PC-3 (cell line): Measurements from ENCODE around the gene HADHB. TPM values are rescaled to one million over a fixed set of nuclear protein-coding genes. Genes with fewer than 3 reads are reported as not detected.
"Not testable (repeated sequence)": the region's sequence is repeated elsewhere in the genome, so short reads cannot be mapped to it uniquely, and the experiment has no call there.

ENCODE experiments used
- ATAC-seq: fragments of 200-7000 bp; cut with Tn5 transposase; 2 replicates; pipeline ENCODE4 v1.9.1; 2020; ENCODE audit warnings: mild to moderate bottlenecking, moderate library complexity
- BruUV-seq: library from RNA; stranded (reverse); fragments of 400-500 nt; replicated peaks from 2 replicates; lab custom pipeline; 2021; lab: Mats Ljungman, UMichigan
- CTCF ChIA-PET: fragments of 300-600 bp; sonication (Branson Sonifier 250); formaldehyde crosslinking; loops from one replicate; lab custom pipeline; 2022; ENCODE audit warnings: antibody characterized with exemption; lab: Charles Lee
- POLR2A ChIA-PET: fragments of 300-600 bp; sonication (Branson Sonifier 250); formaldehyde crosslinking; loops from one replicate; lab custom pipeline; 2022; ENCODE audit warnings: antibody characterized with exemption; ENCODE audit not compliant: unreplicated experiment; lab: Charles Lee
- DNase-seq: peaks from one replicate; pipeline ENCODE4 v3.0.0-alpha.2; 2015
- H2AFZ ChIP-seq: fragments of 300-600 bp; sonication (generic); 2 replicates; pipeline ENCODE4 v1.6.0; 2016; ENCODE audit warnings: antibody characterized with exemption, low read length
- H3F3A ChIP-seq: fragments of 300-600 bp; sonication (generic); one replicate; pipeline ENCODE4 v1.6.0; 2017; ENCODE audit warnings: antibody characterized with exemption, low read length, control low read depth, mild to moderate bottlenecking; ENCODE audit not compliant: unreplicated experiment
- H3K27ac ChIP-seq: fragments of 300-600 bp; sonication (generic); 2 replicates; pipeline ENCODE4 v1.5.1; 2016; ENCODE audit warnings: mild to moderate bottlenecking, low read length
- H3K27me3 ChIP-seq: fragments of 300-600 bp; sonication (generic); 2 replicates; pipeline ENCODE4 v1.6.1; 2016; ENCODE audit warnings: low read length, mixed read lengths
- H3K36me3 ChIP-seq: fragments of 300-600 bp; sonication (generic); 2 replicates; pipeline ENCODE4 v1.6.1; 2016; ENCODE audit warnings: low read depth, mixed run types, low read length, mixed read lengths
- H3K4me1 ChIP-seq: fragments of 300-600 bp; sonication (generic); 2 replicates; pipeline ENCODE4 v1.5.1; 2016; ENCODE audit warnings: low read length; ENCODE audit not compliant: insufficient read depth
- H3K4me2 ChIP-seq: fragments of 300-600 bp; sonication (generic); 2 replicates; pipeline ENCODE4 v1.6.0; 2016; ENCODE audit warnings: low read length
- H3K4me3 ChIP-seq: fragments of 300-600 bp; sonication (generic); 2 replicates; pipeline ENCODE4 v1.5.1; 2016; ENCODE audit warnings: mild to moderate bottlenecking, low read length, mixed read lengths
- H3K79me2 ChIP-seq: fragments of 300-600 bp; sonication (generic); 2 replicates; pipeline ENCODE4 v1.6.1; 2017; ENCODE audit warnings: low read length, mixed read lengths
- H3K9ac ChIP-seq: fragments of 300-600 bp; sonication (generic); 2 replicates; pipeline ENCODE4 v1.6.0; 2016; ENCODE audit warnings: mild to moderate bottlenecking, low read length
- H3K9me2 ChIP-seq: fragments of 300-600 bp; sonication (generic); replicated peaks from 2 replicates; pipeline ENCODE4 v1.6.1; 2016; ENCODE audit warnings: mixed run types, low read length, mixed read lengths
- H3K9me3 ChIP-seq: fragments of 300-600 bp; sonication (generic); 2 replicates; pipeline ENCODE4 v1.6.1; 2016; ENCODE audit warnings: low read length, mixed read lengths
- H4K20me1 ChIP-seq: fragments of 300-600 bp; sonication (generic); 2 replicates; pipeline ENCODE4 v1.6.1; 2016; ENCODE audit warnings: low read length, mixed read lengths
- EZH2 ChIP-seq: fragments of 300-600 bp; sonication (generic); IDR thresholded peaks from one replicate; pipeline ENCODE4 v1.6.1; 2017; ENCODE audit warnings: antibody characterized with exemption, mild to moderate bottlenecking, low read length; ENCODE audit not compliant: unreplicated experiment
- EZH2phosphoT487 ChIP-seq: fragments of 300-600 bp; sonication (generic); IDR thresholded peaks from 2 replicates; pipeline ENCODE4 v1.6.1; 2018; ENCODE audit warnings: mild to moderate bottlenecking, antibody characterized with exemption, low read length, borderline replicate concordance
- intact Hi-C: fragments of 100-400 bp; cut with micrococcal nuclease; formaldehyde crosslinking; loops from 2 replicates; pipeline ENCODE4 v1.9.0; 2023
- total RNA-seq: library from RNA; depleted of rRNA; stranded (reverse); fragments of >200 nt; gene quantifications from 2 replicates; pipeline ENCODE4 v1.2.3, GENCODE V29; 2014
- TF ChIP-seq, protein P1 (sequence below): fragments of 300-600 bp; sonication (generic); conservative IDR thresholded peaks from 2 replicates; pipeline ENCODE4 v1.5.1; 2017; ENCODE audit warnings: antibody characterized with exemption, low read depth, mild to moderate bottlenecking, low read length

HADHB gene
- total RNA-seq, 1 experiment from 2014 or later: 72.3 TPM

DNA sequence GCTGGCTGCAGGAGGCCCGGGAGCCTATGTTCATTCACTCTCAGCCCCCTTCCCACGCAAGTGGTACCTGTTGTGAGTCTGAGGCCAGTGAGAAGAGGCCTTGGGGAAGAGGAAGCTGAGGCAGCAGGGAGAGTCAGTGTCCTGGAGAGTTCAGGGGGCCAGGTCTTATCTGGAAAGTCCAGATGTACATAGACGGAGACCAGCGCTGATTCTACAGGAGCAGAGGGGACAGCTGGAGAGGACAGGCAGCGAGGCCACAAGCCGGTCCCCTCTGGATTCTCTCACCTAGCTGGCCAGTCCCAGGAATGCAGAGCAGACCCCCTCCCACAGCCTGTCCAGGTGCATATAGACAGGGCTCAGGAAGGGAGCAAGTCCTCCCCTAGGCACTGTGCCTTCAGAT is 72.1 kb downstream of the HADHB start:
- no peaks in the 10 kb centered on the region for H3K9me2 ChIP-seq
- H3K27ac ChIP-seq: no peak overlapping the region
- H3K9me3 ChIP-seq: no peaks in the 10 kb centered on the region
- no peaks in the 10 kb centered on the region for H3K4me1 ChIP-seq
- no peaks in the 10 kb centered on the region for H3K79me2 ChIP-seq
- intact Hi-C loops: no loop called here
- no peak overlapping the region for H3K4me2 ChIP-seq
- DNase-seq: no peak
- H3K9ac ChIP-seq: no peak overlapping the region
- no peaks in the 10 kb centered on the region for H4K20me1 ChIP-seq
- no TSS peak for BruUV-seq
- ChIA-PET POLR2A (no interaction called here), CTCF (no interaction called here)
- no peak overlapping the region for H3K4me3 ChIP-seq
- no peak for TF ChIP-seq EZH2
- no peak for TF ChIP-seq EZH2phosphoT487
- TF ChIP-seq, protein P1, sequence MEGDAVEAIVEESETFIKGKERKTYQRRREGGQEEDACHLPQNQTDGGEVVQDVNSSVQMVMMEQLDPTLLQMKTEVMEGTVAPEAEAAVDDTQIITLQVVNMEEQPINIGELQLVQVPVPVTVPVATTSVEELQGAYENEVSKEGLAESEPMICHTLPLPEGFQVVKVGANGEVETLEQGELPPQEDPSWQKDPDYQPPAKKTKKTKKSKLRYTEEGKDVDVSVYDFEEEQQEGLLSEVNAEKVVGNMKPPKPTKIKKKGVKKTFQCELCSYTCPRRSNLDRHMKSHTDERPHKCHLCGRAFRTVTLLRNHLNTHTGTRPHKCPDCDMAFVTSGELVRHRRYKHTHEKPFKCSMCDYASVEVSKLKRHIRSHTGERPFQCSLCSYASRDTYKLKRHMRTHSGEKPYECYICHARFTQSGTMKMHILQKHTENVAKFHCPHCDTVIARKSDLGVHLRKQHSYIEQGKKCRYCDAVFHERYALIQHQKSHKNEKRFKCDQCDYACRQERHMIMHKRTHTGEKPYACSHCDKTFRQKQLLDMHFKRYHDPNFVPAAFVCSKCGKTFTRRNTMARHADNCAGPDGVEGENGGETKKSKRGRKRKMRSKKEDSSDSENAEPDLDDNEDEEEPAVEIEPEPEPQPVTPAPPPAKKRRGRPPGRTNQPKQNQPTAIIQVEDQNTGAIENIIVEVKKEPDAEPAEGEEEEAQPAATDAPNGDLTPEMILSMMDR: no peak
- no peaks in the 10 kb centered on the region for H3K36me3 ChIP-seq
- no peak overlapping the region for H2AFZ ChIP-seq
- H3F3A ChIP-seq: no peaks in the 10 kb centered on the region
- no peaks in the 10 kb centered on the region for H3K27me3 ChIP-seq
- ATAC-seq: no peak

DNA sequence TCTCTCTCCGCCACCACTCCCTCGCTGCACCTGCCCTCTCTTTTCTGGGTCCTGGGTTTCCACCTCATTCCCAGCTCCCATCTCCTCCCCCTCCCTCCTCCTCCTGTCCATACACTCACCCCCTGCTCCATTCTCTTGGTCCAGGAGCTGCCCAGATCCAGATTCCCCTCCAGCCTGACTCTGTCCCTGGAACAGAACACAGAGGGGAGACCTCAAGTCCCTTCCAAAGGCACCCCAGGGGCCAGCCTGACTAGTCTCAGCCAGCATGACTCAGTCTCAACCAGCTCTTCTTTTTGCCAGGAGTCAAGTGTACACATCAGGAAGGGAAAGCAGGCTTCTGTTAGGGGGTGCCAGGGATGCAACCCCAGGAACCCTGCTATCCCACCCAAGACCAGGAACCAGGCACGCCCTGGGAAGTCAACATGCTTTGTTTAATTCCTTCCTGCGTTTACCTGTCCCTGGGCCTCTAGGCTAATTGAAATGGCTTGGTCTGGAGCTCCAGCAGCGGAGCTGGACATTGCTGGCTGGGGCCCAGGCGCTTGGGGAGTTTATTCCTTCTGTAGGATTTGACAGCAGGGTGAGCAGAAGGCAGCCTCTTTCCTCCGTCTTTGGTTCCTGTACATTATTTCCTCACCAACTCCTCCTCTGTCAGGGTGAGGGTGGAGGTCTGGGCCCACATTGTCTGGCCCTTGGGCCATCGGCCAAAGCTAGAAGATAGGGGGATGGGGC is 72.8 kb downstream of the HADHB start:
- intact Hi-C loops: no loop called here
- H3K27me3 ChIP-seq: no peaks in the 10 kb centered on the region
- H4K20me1 ChIP-seq: no peaks in the 10 kb centered on the region
- no peak overlapping the region for H3K4me2 ChIP-seq
- TF ChIP-seq EZH2: no peak
- TF ChIP-seq, protein P1: no peak
- H3K9me3 ChIP-seq: no peaks in the 10 kb centered on the region
- no peaks in the 10 kb centered on the region for H3F3A ChIP-seq
- ChIA-PET CTCF (no interaction called here), POLR2A (no interaction called here)
- H3K4me3 ChIP-seq: no peak overlapping the region
- no TSS peak for BruUV-seq
- H3K9ac ChIP-seq: no peak overlapping the region
- H3K27ac ChIP-seq: no peak overlapping the region
- no peaks in the 10 kb centered on the region for H3K36me3 ChIP-seq
- no peaks in the 10 kb centered on the region for H3K4me1 ChIP-seq
- no peaks in the 10 kb centered on the region for H3K9me2 ChIP-seq
- no peak overlapping the region for H2AFZ ChIP-seq
- ATAC-seq (no peak), DNase-seq (no peak)
- no peaks in the 10 kb centered on the region for H3K79me2 ChIP-seq

DNA sequence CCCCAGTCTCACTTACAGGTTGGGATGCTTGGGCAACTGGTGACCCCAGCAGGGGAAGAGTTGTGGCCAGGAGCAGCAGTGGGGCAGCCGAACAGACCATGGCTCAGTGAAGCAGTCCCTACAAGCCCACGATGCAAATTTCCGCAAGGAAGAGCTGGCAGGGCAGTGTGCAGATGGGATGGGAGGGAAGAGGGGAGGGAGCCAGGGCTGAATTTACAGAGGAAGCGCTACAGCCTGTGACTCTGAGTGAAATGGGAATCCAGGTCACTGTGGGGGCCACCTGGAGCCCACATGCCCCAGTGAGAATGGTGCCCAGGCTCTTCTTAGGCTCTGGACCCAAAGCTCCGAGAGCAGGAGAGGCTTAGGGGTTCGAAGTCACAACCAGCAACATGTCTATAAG is 74.2 kb downstream of the HADHB start:
- Histone ChIP-seq H3K9me2 (no peaks in the 10 kb centered on the region), H3F3A (no peaks in the 10 kb centered on the region), H3K4me1 (no peaks in the 10 kb centered on the region), H3K27me3 (no peaks in the 10 kb centered on the region), H3K27ac (no peak overlapping the region), H3K4me2 (no peak overlapping the region), H3K36me3 (no peaks in the 10 kb centered on the region), H3K4me3 (no peak overlapping the region), H2AFZ (no peak overlapping the region), H3K9ac (no peak overlapping the region), H3K79me2 (no peaks in the 10 kb centered on the region), H3K9me3 (no peaks in the 10 kb centered on the region), H4K20me1 (no peaks in the 10 kb centered on the region)
- ATAC-seq (no peak), DNase-seq (no peak)
- TF ChIP-seq, protein P1: no peak
- TF ChIP-seq EZH2 (no peak), EZH2phosphoT487 (no peak)
- BruUV-seq: no TSS peak
- ChIA-PET POLR2A (no interaction called here), CTCF (no interaction called here)
- intact Hi-C loops: no loop called here

DNA sequence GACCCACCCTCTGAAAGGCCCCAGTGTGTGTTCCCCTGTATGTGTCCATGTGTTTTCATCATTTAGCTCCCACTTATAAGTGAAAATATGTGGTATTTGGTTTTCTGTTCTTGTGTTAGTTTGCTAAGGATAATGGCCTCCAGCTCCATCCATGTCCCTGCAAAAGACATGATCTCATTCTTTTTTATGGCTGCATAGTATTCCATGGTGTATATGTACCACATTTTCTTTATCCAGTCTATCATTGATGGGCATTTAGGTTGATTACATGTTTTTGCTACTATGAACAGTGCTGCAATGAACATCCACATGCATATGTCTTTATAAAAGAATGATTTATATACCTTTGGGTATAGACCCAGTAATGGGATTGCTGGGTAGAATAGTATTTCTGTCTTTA is 79.7 kb downstream of the HADHB start:
- H3K9me2 ChIP-seq, H3K79me2 ChIP-seq, CTCF ChIA-PET, H3F3A ChIP-seq, BruUV-seq, H3K9ac ChIP-seq, intact Hi-C loops, H3K9me3 ChIP-seq, POLR2A ChIA-PET, H4K20me1 ChIP-seq, H3K27me3 ChIP-seq, DNase-seq, H3K27ac ChIP-seq, H2AFZ ChIP-seq, H3K36me3 ChIP-seq, H3K4me3 ChIP-seq, H3K4me2 ChIP-seq, ATAC-seq, H3K4me1 ChIP-seq: not testable (repeated sequence)
